DND-41 (cell line): ENCODE measurements around the gene REEP2.

Experiments used
- ATAC-seq: fragments of 200-7000 bp; cut with Tn5 transposase; 3 replicates; pipeline ENCODE4 v1.9.1; 2021; ENCODE audit warnings: low read depth; ENCODE audit not compliant: insufficient read depth
- DNase-seq: peaks from one replicate; pipeline ENCODE4 v3.0.0-alpha.2; 2020
- H2AFZ ChIP-seq: 2 replicates; pipeline ENCODE4 v1.6.0; 2012; ENCODE audit warnings: low read depth, low read length
- H3K27ac ChIP-seq: 2 replicates; pipeline ENCODE4 v1.5.1; 2012; ENCODE audit warnings: low read length, inconsistent platforms
- H3K27me3 ChIP-seq: fragments of 200-600 bp; sonication (generic); 2 replicates; pipeline ENCODE4 v1.6.0; 2012; ENCODE audit warnings: low read length, mild to moderate bottlenecking, inconsistent platforms; ENCODE audit not compliant: insufficient read depth, poor library complexity
- H3K36me3 ChIP-seq: 2 replicates; pipeline ENCODE4 v1.5.1; 2012; ENCODE audit warnings: low read length, inconsistent platforms; ENCODE audit not compliant: insufficient read depth
- H3K4me1 ChIP-seq: 2 replicates; pipeline ENCODE4 v1.5.1; 2012; ENCODE audit warnings: mild to moderate bottlenecking, low read length; ENCODE audit not compliant: insufficient read depth
- H3K4me2 ChIP-seq: 2 replicates; pipeline ENCODE4 v1.6.0; 2012; ENCODE audit warnings: mild to moderate bottlenecking, moderate library complexity, low read length, inconsistent platforms; ENCODE audit not compliant: insufficient read depth
- H3K4me3 ChIP-seq, 2 experiments: fragments of 200-600 bp in 1 of 2; shearing (Covaris generic) in 1 of 2; 2 replicates each; pipeline ENCODE4 v1.5.1; 2012 to 2016; ENCODE audit warnings: inconsistent platforms in 2 of 2, low read length in 2 of 2, mild to moderate bottlenecking in 2 of 2, low read depth in 1 of 2, moderate library complexity in 1 of 2
- H3K79me2 ChIP-seq: 2 replicates; pipeline ENCODE4 v1.6.0; 2012; ENCODE audit warnings: low read length, inconsistent platforms; ENCODE audit not compliant: insufficient read depth
- H3K9ac ChIP-seq: 2 replicates; pipeline ENCODE4 v1.6.0; 2012; ENCODE audit warnings: low read depth, mild to moderate bottlenecking, inconsistent platforms, low read length, moderate library complexity
- H3K9me3 ChIP-seq: 2 replicates; pipeline ENCODE4 v1.5.1; 2012; ENCODE audit warnings: low read length, moderate library complexity, mild to moderate bottlenecking, inconsistent platforms; ENCODE audit not compliant: insufficient read depth, severe bottlenecking
- H4K20me1 ChIP-seq: 2 replicates; pipeline ENCODE4 v1.6.0; 2012; ENCODE audit warnings: low read length; ENCODE audit not compliant: insufficient read depth
- CTCF ChIP-seq: IDR thresholded peaks from 2 replicates; pipeline ENCODE4 v1.5.1; 2012; ENCODE audit warnings: borderline replicate concordance, low read length, moderate library complexity, mild to moderate bottlenecking; ENCODE audit not compliant: poor library complexity, severe bottlenecking; ENCODE audit errors: extremely low read depth
- EZH2 ChIP-seq: IDR thresholded peaks from 3 replicates; pipeline ENCODE4 v1.6.1; 2012; ENCODE audit warnings: borderline replicate concordance, low read depth, mild to moderate bottlenecking, moderate library complexity, low read length, inconsistent platforms; ENCODE audit not compliant: severe bottlenecking

Gene REEP2

GRCh38 chr5:138457531-138458275 lies 18.8 kb downstream of the REEP2 start:
- Histone ChIP-seq H3K9me3 (no peaks in the 10 kb centered on the region), H3K36me3 (no peaks in the 10 kb centered on the region), H3K9ac (no peak overlapping the region), H3K4me3 (no peak overlapping the region), H4K20me1 (no peaks in the 10 kb centered on the region), H2AFZ (no peak overlapping the region), H3K4me1 (0 out of 2 replicates have a peak, but pooled peaks cover 3% of the 10 kb centered on the region), H3K27me3 (peaks cover 5% of the 10 kb centered on the region), H3K27ac (no peak overlapping the region), H3K4me2 (no peak overlapping the region), H3K79me2 (no peaks in the 10 kb centered on the region)
- TF ChIP-seq EZH2 (no peak), CTCF (no peak)
- DNase-seq (no peak), ATAC-seq (no peak)

GRCh38 chr5:138458384-138458783 lies 19.5 kb downstream of the REEP2 start:
- ATAC-seq = no peak

GRCh38 chr5:138458856-138459255 lies 20.0 kb downstream of the REEP2 start:
- ATAC-seq = no peak
- H3K9ac ChIP-seq = no peak overlapping the region
- no peak overlapping the region for H3K4me3 ChIP-seq
- peaks cover 5% of the 10 kb centered on the region for H3K27me3 ChIP-seq
- H3K79me2 ChIP-seq = no peaks in the 10 kb centered on the region
- H3K4me1 ChIP-seq = peaks cover 9% of the 10 kb centered on the region
- H3K27ac ChIP-seq = no peak overlapping the region
- no peaks in the 10 kb centered on the region for H3K9me3 ChIP-seq
- TF ChIP-seq EZH2 (no peak), CTCF (no peak)
- DNase-seq = no peak
- H2AFZ ChIP-seq = no peak overlapping the region
- H3K36me3 ChIP-seq = no peaks in the 10 kb centered on the region
- H3K4me2 ChIP-seq = no peak overlapping the region
- no peaks in the 10 kb centered on the region for H4K20me1 ChIP-seq

More at GRCh38 chr5:138458384-138458783, 19.5 kb downstream of the REEP2 start:
- Histone ChIP-seq H4K20me1 (no peaks in the 10 kb centered on the region), H2AFZ (no peak overlapping the region), H3K4me2 (no peak overlapping the region), H3K36me3 (no peaks in the 10 kb centered on the region), H3K79me2 (no peaks in the 10 kb centered on the region), H3K9ac (no peak overlapping the region), H3K27ac (no peak overlapping the region), H3K27me3 (peaks cover 5% of the 10 kb centered on the region), H3K4me3 (no peak overlapping the region), H3K4me1 (peaks cover 5% of the 10 kb centered on the region), H3K9me3 (no peaks in the 10 kb centered on the region)
- TF ChIP-seq EZH2 = no peak
- TF ChIP-seq CTCF = no peak
- no peak for DNase-seq
